Stimulated activated CD8-positive, alpha-beta memory T cell treated with anti-CD3 and anti-CD28 coated beads, Interleukin-7, amount 100 ng/mL, for 48 hours (primary cell): ENCODE results near the gene RAP1GAP.
"Not testable (repeated sequence)": the region's sequence is repeated elsewhere in the genome, so short reads cannot be mapped to it uniquely, and the experiment has no call there.

ENCODE experiments used
- DNase-seq, 2 donors: peaks; one replicate each; pipeline ENCODE4 v3.0.0-alpha.2; 2020; ENCODE audit warnings: low read depth in 1 of 2; ENCODE audit errors: extremely low read depth in 1 of 2

Gene RAP1GAP

GRCh38 chr1:21574466-21575151 lies 94.5 kb downstream of the RAP1GAP start:
- DNase-seq, result no peak

GRCh38 chr1:21573971-21574465 lies 95.1 kb downstream of the RAP1GAP start:
- DNase-seq, result no peak

- no peak for DNase-seq
Measured at GRCh38 chr1:21573475-21573874, 95.7 kb downstream of the RAP1GAP start.

- DNase-seq, result no peak
Measured at GRCh38 chr1:21572735-21573277, 96.4 kb downstream of the RAP1GAP start.

- DNase-seq, result no peak
Measured at GRCh38 chr1:21572221-21572620, 96.9 kb downstream of the RAP1GAP start.

- no peak for DNase-seq
Measured at GRCh38 chr1:21570885-21571284, 98.3 kb downstream of the RAP1GAP start.

GRCh38 chr1:21570528-21570875 lies 98.7 kb downstream of the RAP1GAP start:
- DNase-seq, result no peak

- no peak for DNase-seq
Measured at GRCh38 chr1:21569820-21570527, 99.2 kb downstream of the RAP1GAP start.

- DNase-seq, result no peak
Measured at GRCh38 chr1:21568809-21569385, 100.3 kb downstream of the RAP1GAP start.

GRCh38 chr1:21568006-21568746 lies 101.0 kb downstream of the RAP1GAP start:
- DNase-seq, result no peak

- no peak for DNase-seq
Measured at GRCh38 chr1:21567241-21568005, 101.7 kb downstream of the RAP1GAP start.

GRCh38 chr1:21566361-21566760 lies 102.8 kb downstream of the RAP1GAP start:
- DNase-seq, result not testable (repeated sequence)

GRCh38 chr1:21565285-21565684 lies 103.9 kb downstream of the RAP1GAP start:
- no peak for DNase-seq

GRCh38 chr1:21564521-21565095 lies 104.5 kb downstream of the RAP1GAP start:
- DNase-seq, result no peak

GRCh38 chr1:21563971-21564370 lies 105.2 kb downstream of the RAP1GAP start:
- DNase-seq, result no peak

GRCh38 chr1:21562896-21563295 lies 106.3 kb downstream of the RAP1GAP start:
- no peak for DNase-seq

- DNase-seq, result no peak
Measured at GRCh38 chr1:21560916-21561638, 108.1 kb downstream of the RAP1GAP start.

- no peak for DNase-seq
Measured at GRCh38 chr1:21559788-21560567, 109.2 kb downstream of the RAP1GAP start.
